GM21576 (cell line): ENCODE measurements around the gene RIPOR3.
"Not testable (repeated sequence)": the region's sequence is repeated elsewhere in the genome, so short reads cannot be mapped to it uniquely, and the experiment has no call there.

Experiments used
- ATAC-seq: cut with Tn5 transposase; IDR thresholded peaks from one replicate; pipeline ENCODE4 v1.9.1; 2021; ENCODE audit warnings: mild to moderate bottlenecking, moderate library complexity; ENCODE audit not compliant: unreplicated experiment

The RIPOR3 gene

GRCh38 chr20:50611128-50611810, 80.1 kb downstream of the RIPOR3 start:
- no peak for ATAC-seq

DNA sequence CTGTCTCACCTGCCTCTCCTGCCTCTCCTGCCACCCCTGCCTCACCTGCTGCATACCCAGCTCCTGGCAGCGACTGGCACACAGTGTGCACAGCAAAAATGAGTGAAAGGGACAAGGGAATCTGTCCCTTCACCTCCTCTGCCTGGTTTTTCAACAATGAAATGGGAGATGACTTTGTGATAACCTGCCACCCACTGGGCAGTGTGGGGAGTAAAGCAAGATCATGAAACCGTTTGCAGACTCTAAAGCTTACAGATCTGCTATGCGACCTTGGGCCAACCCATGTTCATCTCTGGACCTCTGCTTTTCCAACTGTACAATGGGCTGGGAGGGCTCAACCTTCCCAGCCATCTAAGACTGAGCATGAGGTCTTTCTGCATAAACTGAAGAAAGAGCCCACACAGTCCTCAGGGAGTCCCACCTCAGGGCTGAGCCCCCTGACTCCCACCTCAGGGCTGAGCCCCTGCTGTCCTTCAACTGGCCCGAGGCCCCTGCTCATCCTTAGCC, 81.1 kb downstream of the RIPOR3 start:
- ATAC-seq: no peak

DNA sequence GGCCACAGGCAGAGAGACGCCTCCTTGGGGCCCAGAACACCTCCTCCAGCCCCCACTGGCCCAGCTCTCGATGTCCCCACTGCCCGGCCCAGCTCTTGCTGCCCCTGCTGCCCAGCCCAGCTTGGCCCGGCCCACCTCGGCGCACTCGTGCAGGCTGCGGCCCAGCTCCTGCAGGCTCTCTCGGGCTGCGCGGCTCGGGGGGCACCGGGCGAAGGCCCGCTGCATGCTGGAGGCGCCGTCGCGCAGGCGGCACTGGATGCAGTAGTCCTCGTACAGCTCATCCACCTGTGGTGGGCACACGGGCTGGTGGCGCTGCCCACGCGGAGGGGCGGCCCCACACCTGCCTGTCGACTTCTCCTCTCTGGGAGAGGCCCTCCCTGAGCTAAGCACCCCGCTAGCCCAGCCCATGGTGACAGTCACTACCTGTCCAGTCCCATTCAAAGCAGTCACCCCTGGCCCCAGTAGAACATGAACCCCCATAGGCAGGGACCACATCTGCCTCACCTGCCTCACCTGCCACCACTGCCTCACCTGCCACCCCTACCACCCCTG, 81.8 kb downstream of the RIPOR3 start:
- ATAC-seq: no peak

GRCh38 chr20:50608750-50609104, 82.6 kb downstream of the RIPOR3 start:
- no peak for ATAC-seq

- no peak for ATAC-seq
These were observed 83.2 kb downstream of the RIPOR3 start for GRCh38 chr20:50607850-50608749.

- ATAC-seq: no peak
These were observed 83.9 kb downstream of the RIPOR3 start for GRCh38 chr20:50607436-50607835.

GRCh38 chr20:50605136-50605535, 86.2 kb downstream of the RIPOR3 start:
- no peak for ATAC-seq

- no peak for ATAC-seq
These were observed 86.9 kb downstream of the RIPOR3 start for GRCh38 chr20:50604451-50604850.

- ATAC-seq: no peak
These were observed 88.8 kb downstream of the RIPOR3 start for GRCh38 chr20:50602432-50603088.

- no peak for ATAC-seq
These were observed 89.6 kb downstream of the RIPOR3 start for GRCh38 chr20:50601511-50602431.

GRCh38 chr20:50600281-50600895, 91.0 kb downstream of the RIPOR3 start:
- no peak for ATAC-seq

- ATAC-seq: not testable (repeated sequence)
These were observed 92.6 kb downstream of the RIPOR3 start for GRCh38 chr20:50598768-50599167.

DNA sequence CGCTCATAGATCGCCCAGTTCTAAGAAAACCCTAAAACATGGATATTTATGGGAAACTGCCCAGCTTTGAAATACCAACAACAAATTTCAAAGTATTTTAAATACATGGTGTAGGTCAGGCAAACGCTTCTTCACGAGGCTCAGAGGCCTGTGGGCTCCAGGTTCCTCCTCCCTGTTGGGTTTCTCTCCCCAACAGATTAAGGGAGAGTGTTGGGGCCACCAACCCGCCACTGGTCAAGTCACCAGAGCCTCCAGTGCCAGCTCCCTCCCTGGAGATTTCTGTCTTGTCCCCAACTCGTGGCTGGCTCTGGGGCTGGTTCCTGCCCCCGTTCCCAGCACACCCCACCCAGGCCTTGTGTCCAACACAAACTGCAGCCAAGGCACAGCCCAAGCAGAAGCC, 93.3 kb downstream of the RIPOR3 start:
- no peak for ATAC-seq

DNA sequence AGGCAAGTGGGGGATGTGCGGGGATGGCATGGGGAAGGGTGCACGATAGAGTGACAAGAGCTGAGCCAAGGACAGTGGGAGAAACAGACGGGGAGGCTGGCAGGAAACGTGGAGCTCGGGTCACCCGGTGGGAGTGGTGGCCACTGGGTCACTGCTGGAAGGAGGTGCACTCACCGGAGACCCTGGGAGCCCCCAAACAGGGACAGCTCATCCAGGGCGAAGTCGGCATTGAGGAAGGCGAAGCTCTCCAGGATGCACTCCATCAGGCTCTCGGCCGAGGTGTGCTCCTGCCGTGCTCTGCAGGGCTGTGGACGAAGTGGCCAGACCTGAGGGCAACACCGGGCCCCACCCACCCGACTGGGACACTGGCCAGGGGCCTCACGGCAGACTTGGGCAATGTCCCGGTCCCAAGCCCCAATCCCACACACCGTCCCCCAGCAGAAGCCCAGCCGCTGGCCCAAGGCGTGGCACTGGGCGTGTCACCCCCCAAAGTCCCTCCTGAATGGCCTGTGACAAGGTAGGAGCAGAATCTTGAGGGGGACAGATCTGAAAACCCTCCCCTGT, 93.9 kb downstream of the RIPOR3 start:
- ATAC-seq: no peak

GRCh38 chr20:50596694-50597021, 94.7 kb downstream of the RIPOR3 start:
- no peak for ATAC-seq

- no peak for ATAC-seq
These were observed 95.2 kb downstream of the RIPOR3 start for GRCh38 chr20:50595988-50596693.

DNA sequence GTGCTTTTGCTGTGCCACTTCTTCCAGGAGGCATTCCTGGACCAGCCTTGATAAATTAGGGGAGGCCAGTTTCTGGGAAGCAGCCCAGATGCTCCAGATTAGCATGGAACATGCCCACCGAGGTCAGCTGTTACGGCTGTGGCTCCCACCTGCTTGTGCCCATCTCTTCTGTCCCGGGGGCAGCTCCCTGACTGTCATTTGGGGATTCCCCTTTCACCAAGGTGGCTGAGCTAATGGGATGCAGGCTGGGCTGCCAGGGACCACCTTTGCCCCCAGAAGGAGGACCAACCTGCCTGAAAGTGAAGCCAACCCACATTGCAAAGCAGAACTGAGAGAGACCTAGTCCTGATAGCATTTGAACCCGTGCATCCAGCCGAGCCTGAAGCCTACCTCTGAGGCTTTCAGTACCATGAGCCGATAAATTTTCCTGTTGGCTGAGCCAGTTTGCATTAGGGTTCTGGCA, 95.9 kb downstream of the RIPOR3 start:
- no peak for ATAC-seq

GRCh38 chr20:50594591-50595432, 96.5 kb downstream of the RIPOR3 start:
- ATAC-seq: no peak
